Suppressor macrophage treated with lipopolysaccharide for 1 hour (primary cell): Measurements from ENCODE around the gene TMEM238L.
A peak's percentile ranks its signal among the peaks of the same experiment; 100 is the strongest.
"Not testable (repeated sequence)": the region's sequence is repeated elsewhere in the genome, so short reads cannot be mapped to it uniquely, and the experiment has no call there.

ENCODE experiments used
- DNase-seq, 3 donors: peaks; one replicate each; pipeline ENCODE4 v3.0.0-alpha.2; 2020 to 2022

TMEM238L gene

GRCh38 chr17:10803830-10804475 lies at the start of gene TMEM238L:
Gene TMEM238L (minus strand): TSS chr17:10804099. CDS start chr17:10803963, 136 bp downstream.
- no peak for DNase-seq

- DNase-seq, result not testable (repeated sequence)
Observed at GRCh38 chr17:10846636-10847035, 42.7 kb upstream of the TMEM238L start.

DNA sequence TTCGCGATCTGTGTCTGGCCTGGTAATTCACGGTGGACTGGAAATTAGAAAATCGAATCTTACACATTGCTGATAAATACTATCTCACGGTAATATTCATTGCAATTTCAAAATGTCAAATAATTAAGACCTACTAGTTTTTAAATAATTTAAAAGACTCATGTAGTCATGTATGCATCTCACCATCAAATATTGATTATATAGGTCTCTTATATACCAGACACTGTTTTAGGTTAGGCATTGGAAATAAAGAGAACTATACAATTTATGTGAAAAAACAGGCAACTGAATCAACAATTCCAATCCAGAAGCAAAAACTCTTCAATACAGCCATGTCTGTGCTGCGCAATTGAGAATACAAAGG lies 41.5 kb upstream of the TMEM238L start:
- no peak for DNase-seq

DNA sequence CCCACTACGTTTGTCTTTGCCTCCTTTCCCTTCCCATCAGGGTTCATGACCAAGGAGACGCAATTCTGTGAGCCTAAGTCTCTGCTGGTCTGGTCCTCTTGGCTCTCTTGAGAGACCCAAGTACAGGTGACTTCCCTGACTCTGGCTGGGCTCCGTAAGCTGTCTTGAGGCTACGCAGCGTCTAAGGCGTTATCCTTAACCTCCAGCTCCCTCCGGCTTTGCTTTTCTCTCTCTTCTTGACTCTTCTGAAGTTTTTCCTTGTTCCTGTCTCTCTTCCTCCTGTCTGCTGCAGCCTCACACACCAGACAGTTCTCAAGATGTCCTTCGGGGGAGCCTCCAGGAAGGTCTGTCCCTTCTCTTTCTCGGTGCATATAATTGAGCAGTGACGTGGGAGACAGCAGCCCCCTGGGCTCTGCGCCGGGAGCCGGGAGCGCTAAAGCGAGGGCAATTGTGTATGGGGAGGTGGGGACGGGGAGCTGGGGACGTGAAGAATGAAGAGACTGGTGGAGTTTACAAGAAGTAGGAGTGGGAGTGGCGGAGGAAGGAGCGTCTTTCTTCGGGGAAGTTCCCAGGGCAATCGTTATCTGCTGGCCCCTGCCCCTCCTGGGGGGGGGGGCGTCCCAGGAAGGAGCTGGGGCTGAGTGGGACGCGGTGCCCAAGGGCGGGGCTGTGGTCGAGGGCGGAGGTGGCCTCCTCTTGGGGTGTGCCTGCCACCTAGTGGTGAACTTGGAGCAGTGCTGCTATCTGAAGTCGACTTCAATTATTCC lies 40.9 kb upstream of the TMEM238L start:
- DNase-seq, result peak; percentile 81 to 88 (median 88)

DNA sequence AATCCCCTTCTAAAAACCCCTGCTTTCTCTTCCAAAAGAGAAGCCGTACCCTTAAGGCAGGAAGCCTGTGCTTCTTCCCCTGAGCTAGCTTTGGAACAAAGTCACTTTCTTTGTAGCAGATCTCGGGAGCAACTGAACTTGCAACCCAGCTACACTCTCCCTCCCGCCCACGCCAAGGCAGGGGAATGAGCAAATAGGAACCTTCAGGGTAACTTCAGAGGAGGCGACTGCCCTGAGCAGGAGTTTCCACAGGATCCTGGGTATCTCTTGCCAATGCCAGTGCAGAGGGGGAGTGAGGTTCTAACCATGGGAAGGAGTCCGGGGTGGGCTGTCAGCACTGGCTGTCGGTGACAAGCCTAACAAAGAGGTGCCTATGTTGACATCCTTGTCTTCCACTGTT lies 39.9 kb upstream of the TMEM238L start:
- DNase-seq, result peak in 2 of 3 donors; percentile 20 to 64

DNA sequence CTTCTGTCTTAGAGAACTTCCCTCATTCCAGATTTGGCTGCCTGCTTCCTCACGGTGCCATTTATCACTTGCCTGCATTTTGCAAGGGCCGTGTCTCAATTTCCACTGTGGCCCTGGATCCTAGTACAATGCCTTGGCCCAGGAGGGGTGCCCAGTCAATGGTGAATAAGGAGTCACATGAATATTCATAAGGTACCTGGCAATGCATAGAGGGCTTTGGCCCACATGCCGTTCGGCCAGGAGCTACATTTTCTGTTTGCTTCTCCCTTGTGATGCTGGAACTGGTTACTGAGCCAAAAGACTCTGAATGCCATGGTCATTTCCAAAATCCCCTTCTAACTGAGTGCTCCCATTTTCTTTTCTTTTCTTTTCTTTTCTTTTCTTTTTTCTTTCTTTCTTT lies 38.8 kb upstream of the TMEM238L start:
- no peak for DNase-seq

DNA sequence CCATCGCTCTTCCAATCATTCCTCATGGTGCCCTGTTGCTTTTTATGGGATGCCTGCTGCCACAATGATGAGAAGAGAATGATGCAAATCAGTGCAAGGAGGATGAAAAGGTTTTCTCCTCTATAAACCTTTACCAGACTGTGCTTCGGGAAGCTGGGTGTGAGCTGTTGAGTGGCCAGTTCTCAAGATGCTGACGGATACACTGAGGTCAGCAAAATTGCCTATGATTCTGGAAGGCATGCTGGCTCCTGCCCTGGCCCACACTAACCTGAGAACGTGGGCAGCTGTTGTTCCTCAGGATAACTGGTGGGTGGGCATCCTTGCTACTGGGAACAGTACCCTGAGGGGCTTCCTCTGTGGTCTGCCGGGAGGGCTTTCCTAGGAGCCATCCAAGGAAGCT lies 34.8 kb upstream of the TMEM238L start:
- no peak for DNase-seq

DNA sequence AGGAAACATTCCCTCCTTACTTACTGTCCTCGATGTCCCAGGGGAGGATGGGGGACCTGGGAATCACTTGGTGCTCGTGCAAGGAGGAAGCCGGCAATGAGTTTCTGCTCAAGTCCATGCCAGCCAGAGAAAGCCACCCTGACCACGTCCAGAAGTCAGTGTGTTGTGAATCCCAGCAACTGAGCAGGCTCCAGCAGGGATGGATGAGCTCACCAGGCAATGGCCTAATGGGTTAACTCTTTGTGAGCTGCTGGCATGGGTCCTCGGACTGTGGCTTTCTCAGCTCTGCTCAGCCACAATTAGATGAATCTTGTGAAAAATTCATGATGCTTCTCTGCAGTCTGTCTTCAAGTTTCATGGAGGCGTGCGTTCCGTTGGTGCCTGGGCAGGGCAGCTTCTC lies 34.0 kb upstream of the TMEM238L start, which contains the start of gene PIRT:
Gene PIRT (minus strand): TSS at position 167 of the 400 bp plus-strand sequence. CDS start 12,442 bp downstream, outside the sequence.
- no peak for DNase-seq

DNA sequence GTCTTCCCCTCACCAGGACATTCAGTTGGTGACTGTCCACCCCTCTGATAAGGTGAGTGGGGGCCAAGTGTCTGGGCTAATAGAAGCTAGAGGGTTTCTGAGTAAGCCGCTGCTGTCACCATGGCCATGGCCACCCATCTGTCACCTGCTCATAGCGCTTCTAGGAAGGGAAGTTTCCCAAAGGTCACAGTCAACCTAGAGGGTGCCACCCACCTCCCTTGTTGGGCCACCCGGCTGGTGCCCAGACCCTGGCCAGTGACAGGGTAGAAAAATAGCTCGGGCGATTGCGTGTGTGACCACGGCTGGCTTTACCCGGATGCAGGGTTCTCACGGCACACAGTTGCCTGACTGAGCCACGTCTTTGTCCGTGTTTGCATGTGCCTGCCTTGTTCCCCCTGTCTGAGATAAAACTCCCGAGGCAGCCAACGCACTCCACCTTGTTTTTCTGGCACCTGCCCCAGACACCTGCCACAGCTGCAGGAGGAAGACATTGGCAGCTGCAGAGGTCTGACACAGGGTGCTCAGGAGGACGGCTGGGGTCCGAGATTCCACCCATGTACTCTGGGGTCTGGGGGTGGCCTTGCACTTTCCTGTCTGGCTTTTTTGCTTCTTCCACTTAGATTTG lies 33.2 kb upstream of the TMEM238L start:
- no peak for DNase-seq

DNA sequence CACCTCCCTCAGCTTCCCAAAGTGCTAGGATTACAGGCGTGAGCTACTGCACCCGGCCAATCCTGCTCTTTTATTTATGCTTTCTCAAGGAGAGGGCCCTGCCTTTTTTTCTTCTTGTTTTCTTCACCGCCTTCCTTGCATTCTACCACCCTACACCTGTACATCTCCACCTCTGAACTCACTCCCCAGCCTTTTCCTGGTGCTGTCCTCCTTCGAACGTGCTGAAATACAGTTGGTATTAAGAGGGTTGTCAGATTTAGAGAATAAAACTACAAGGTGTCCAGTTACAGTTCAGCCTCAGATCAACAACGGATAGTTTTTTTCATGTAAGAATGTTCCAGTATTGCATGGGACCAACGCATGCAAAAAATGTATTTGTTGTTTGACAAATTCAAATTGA lies 32.2 kb upstream of the TMEM238L start:
- no peak for DNase-seq

DNA sequence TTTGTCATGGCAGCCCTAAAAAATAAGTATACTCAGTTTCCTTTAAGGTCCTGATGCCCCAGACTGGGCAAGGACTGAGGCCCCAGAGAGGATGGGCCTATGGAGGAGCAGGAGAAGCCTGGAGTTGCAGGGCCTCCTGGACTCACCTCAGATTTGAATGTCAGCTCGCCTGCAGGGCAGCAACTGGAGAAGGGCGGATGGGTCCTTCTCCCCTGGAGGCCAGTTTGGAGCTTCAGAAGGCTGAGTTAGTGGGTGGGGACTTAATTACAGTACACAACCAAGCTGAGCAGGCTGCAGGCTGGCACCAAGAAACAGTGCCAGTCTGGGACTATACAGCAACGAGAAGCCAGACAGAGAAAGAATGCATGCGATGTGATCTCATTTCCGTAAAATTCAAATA lies 27.8 kb upstream of the TMEM238L start:
- no peak for DNase-seq

DNA sequence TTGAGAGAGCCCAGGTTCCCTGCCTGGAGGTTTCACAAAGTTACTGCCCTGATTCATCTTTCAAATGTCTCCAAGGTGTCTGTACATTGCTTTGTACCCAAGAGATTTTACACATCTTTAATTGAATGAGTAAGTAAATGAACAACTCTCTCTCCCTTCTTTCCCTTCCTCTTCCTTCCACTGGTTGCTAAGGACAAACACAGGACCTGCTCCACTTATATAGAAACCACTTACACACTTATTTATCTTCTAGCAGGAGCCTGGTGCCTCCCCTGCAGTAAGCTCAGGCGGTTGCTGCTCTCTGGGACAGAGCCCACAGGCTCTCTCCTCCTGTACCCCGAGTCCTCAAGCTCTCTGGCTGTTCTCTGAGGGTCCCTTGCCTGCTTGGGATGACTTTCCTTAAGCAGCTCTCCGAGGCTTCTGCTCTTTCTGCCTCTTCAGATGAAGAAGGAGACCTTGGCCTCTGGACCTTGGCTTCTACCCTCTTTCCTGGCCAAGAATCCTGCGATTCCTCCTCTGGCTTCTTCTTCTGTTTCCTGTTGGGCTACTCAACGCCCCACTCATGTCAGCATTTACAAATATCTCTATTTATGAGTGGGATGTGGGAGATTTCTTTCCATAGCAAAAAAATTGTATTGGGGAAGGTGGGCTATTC lies 24.1 kb upstream of the TMEM238L start:
- no peak for DNase-seq

- no peak for DNase-seq
Observed at GRCh38 chr17:10824874-10825273, 21.0 kb upstream of the TMEM238L start.

DNA sequence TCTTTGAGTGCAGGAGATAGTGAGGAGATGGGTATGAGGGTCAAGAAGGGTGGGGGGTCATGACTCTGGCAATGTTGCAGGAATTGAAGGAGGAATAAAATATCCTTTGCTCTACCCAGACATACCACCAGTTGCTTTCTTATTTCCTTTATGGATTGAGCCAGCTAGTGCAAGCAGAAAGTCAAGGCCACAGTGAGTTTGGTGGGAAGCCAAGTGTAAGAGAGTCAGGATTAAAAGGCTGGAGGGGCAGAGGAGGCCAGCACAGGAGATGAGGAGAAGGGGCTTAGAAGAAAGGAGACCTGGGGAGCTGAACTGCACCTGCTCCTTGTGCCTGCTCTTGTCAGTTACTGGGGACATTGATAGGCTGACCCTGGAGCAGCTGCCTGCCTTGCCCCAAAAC lies 17.9 kb upstream of the TMEM238L start:
- DNase-seq, result no peak

- no peak for DNase-seq
Observed at GRCh38 chr17:10821054-10821453, 17.2 kb upstream of the TMEM238L start.

DNA sequence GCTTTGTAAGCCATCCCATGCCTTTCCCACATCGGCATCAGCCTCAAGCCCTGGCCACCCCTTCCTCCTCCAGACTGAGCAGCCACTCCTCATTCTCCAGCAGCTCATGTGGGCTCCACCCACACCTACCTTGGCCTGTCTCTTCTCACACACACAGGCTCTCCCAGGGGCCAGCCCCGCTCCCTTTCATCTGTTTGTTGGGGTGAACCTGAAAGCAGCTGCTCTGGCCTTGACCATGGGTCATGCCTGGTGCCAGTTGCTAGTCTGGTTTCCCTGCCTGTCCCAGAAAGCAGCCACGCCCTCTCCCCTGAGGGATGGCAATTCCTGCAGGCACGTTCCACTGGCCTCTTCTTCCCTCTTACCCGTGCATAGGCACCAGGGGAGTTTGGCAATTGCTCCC lies 11.4 kb upstream of the TMEM238L start:
- DNase-seq, result no peak

DNA sequence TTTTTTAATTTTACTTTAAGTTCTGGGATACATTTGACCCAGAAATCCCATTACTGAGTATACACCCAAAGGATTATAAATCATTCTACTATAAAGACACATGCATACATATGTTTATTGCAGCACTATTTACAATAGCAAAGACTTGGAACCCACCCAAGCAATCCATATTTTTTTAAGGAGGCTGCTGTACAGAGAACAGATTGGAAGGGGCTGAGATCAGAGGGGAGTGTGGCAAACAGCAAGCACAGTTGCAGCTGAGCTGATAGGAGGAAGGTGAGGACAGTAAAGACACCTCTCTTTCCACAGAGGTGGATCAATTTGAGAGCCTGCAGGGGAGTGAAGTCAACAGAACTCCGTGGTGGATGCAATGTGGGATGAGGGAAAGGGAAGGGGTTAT lies 10.2 kb upstream of the TMEM238L start:
- DNase-seq, result no peak

DNA sequence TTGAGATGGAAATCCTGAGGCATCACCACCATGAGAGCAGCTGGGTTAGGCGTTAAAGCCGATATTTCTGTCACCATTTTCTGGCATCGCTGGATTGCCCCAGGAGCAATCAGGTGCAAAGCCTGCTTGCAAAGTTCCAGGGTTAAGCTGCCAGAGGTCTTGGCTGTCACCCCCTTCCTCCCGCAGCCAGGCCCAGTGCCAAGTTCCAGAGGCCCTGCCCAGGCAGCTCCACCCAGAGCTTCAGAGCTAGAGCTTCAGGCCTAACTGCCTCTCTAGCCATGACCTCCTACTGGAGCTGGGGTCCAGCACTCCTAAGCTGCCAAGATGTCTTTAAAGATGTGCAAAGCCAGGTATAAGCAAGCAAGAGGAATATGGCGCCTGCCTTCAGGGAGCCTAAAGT lies 8.8 kb upstream of the TMEM238L start:
- DNase-seq, result no peak

- no peak for DNase-seq
Observed at GRCh38 chr17:10809605-10810004, 5.7 kb upstream of the TMEM238L start.

DNA sequence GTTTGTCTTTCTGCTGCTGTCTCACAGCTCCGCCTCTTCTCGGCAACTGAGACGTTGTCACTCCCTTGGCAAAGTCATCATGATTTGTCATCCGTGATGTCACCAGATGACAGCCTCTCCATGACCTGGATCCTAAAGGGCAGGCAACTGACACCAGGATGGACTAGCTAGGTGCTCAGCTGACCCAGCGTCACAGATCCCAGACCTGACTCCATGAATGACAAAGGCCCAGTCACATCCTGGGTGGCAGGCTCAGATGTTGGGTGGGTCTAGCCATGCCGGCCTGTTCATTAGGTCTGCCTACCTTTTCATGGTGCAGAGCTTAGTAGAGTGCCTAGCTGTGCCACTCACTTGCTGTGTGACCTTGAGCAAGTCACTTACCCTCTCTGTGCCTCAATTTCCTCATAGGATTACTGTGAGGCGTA lies 3.8 kb upstream of the TMEM238L start:
- DNase-seq, result peak; percentile 5 to 22 (median 12)

DNA sequence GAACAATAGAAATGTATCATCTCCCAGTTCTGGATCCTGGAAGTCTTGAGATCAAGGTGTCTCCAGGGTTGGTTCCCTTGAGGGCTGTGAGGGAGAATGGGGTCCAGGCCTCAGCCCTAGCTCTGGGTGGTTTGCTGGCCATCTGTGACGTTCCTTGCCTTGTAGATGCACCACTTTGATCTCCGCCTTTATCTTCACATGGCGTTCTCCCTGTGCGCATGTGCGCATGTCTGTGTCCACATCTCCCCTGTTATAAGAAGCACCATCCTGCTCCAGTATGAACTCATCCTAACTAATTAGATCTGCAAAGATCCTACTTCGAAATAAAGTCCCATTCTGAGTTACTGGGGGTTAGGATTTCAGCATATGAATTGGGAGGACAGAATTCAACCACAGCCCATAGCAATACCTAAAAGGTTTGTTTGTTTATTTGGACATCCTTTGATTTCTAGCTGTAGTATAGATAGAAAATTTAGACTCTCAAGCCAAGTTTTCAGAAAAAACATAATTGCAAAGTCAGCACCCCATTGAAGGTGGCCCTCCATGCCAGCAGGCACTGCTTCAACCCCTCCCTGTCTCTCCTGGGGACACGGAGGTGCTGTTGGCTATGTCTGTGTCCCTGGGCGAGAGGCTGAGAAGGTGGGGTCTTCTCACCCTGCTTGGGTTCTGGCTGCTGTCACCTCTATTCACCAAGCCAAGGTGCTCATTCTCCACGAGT lies 2.8 kb upstream of the TMEM238L start:
- no peak for DNase-seq

DNA sequence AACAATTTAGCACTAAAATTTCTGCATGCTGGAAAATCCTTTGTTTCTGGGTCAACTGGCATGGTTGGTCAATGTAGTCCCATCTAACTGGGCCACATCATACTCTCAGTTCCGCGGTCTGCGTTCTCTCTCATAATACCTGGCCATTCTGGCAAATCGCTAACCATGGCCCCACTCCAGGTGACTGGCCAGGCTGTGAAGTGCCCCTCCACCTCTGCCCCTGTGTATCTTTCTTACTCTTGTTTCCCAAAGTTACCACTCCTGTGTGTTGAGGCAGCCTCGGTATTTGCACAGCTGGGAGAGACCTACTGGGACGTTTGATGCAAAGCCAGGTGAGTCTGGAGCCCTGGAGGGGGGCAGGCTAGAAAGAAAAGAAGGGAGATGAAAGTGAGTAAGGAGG lies 2.0 kb upstream of the TMEM238L start:
- no peak for DNase-seq

GRCh38 chr17:10804546-10804945 lies 647 bp upstream of the TMEM238L start:
- no peak for DNase-seq
